VCaP (cell line): ENCODE data around the gene TRAPPC8.

Experiments used
- H3K27ac ChIP-seq: fragments of 450-650 bp; 2 replicates; pipeline ENCODE4 v1.5.1; 2017
- TF ChIP-seq, protein P1 (sequence below): fragments of 450-650 bp; conservative IDR thresholded peaks from 2 replicates; pipeline ENCODE4 v1.5.1; 2017; ENCODE audit warnings: mild to moderate bottlenecking, moderate library complexity

Gene TRAPPC8

DNA sequence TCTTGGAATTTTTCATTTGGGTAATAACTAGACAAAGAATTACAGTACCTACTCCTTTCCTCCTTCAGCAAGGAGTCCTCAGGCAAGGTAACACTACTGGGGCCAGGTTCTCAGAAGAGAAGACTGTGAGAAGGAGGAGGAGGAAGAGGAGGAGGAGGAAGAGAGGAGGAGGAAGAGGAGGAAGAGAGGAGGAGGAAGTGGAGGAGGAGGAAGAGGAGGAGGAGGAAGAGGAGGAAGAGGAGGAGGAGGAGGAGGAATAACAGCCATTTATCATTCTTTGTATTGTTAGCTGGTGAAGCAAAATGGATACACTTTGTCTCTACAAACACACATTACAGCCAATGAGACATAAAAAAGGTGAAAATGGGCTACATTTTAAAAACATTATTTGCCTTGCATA, 149.4 kb downstream of the TRAPPC8 start:
- TF ChIP-seq, protein P1, sequence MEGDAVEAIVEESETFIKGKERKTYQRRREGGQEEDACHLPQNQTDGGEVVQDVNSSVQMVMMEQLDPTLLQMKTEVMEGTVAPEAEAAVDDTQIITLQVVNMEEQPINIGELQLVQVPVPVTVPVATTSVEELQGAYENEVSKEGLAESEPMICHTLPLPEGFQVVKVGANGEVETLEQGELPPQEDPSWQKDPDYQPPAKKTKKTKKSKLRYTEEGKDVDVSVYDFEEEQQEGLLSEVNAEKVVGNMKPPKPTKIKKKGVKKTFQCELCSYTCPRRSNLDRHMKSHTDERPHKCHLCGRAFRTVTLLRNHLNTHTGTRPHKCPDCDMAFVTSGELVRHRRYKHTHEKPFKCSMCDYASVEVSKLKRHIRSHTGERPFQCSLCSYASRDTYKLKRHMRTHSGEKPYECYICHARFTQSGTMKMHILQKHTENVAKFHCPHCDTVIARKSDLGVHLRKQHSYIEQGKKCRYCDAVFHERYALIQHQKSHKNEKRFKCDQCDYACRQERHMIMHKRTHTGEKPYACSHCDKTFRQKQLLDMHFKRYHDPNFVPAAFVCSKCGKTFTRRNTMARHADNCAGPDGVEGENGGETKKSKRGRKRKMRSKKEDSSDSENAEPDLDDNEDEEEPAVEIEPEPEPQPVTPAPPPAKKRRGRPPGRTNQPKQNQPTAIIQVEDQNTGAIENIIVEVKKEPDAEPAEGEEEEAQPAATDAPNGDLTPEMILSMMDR: no peak
- H3K27ac ChIP-seq: no peak overlapping the region

DNA sequence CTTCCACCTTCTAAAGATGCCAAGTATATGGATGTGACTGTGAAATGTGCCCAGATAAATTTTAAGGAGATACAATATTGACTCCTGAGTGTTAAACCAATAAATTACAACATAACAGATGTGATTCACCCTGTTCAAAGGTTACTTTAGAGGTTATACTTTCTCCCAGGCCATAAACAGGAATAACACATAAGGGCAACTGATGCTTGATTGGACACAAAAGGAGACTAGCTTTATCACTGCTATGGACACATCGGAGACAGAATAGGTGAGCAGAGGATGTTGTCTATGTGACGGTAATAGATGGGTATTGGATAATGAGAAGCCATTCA, 150.4 kb downstream of the TRAPPC8 start:
- no peak overlapping the region for H3K27ac ChIP-seq
- TF ChIP-seq, protein P1: no peak

DNA sequence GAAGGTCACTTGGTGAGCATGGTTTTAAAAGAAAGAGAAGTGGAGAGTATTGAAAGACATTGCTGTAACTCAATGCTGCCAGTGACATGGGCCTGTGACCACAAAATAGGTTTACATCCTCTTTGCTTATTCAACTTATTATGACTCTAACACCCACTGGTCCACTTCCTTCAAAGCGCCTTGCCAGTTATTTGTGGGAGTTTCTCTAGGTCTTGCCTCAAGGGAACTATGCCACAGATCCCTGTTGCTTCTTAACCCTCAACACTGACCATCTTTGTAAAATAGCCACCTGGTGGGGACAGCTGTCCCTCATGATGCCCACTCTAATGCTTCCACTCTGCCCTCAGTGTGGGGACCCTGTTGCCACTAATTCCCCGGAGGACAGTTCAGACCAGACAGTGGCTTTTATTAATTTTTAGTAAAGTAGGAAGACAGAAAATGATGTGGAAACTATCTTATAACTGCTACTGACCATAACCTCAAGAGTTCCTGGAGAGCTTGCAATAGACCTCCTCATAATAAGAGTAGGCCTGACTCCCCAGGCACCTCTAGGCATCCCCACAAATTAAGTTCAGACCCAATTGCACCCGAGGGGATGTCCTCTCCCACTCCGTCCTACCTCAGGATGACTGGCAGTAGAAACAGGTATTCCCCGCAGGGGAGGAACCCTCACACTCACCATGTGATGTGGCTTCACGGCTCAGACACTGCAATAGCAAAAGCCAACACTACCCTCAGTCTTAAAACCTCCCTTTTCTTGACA, 150.9 kb downstream of the TRAPPC8 start:
- TF ChIP-seq, protein P1: no peak
- no peak overlapping the region for H3K27ac ChIP-seq

DNA sequence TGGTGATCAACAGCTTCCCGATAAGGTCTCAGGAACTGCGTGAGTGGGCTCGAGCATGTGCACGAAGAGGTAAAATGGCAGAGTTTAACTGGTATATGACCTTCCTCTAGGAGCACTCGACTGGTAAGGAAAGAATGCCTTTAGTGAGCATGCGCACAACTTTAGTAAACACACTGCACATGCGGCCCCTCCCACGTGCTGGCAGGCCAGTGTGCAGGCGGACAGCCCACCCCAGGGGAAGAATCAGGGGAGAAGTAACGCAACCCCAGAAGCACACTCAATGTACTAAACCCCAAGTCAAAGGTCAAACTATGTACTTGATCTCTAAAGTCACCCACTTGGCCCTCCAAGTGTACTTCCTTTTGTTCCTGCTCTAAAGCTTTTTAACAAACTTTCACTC, 153.5 kb downstream of the TRAPPC8 start:
- TF ChIP-seq, protein P1: no peak
- no peak overlapping the region for H3K27ac ChIP-seq

DNA sequence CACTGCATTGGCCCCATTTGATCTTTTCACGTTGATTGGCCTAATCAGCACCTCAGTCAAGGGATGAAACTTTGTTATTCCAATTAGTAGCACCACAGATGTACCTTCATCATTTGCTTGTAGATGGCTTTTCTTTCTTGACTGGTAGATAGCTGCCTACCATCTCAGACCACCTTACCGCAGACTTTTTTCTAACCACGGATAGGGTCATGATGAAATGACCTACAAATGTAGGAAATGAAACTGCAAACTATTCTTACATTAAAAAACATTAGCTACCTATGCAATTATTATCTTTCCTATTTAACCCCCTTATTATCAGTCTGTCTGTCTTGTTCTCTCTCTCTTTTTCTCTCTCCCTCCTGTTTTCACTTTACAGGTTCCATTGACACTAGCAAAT, 159.9 kb downstream of the TRAPPC8 start:
- H3K27ac ChIP-seq: no peak overlapping the region
- TF ChIP-seq, protein P1: no peak
